ENCODE results near the gene DERL3.
"Not testable (repeated sequence)": the region's sequence is repeated elsewhere in the genome, so short reads cannot be mapped to it uniquely, and the experiment has no call there.

DERL3 gene

DNA sequence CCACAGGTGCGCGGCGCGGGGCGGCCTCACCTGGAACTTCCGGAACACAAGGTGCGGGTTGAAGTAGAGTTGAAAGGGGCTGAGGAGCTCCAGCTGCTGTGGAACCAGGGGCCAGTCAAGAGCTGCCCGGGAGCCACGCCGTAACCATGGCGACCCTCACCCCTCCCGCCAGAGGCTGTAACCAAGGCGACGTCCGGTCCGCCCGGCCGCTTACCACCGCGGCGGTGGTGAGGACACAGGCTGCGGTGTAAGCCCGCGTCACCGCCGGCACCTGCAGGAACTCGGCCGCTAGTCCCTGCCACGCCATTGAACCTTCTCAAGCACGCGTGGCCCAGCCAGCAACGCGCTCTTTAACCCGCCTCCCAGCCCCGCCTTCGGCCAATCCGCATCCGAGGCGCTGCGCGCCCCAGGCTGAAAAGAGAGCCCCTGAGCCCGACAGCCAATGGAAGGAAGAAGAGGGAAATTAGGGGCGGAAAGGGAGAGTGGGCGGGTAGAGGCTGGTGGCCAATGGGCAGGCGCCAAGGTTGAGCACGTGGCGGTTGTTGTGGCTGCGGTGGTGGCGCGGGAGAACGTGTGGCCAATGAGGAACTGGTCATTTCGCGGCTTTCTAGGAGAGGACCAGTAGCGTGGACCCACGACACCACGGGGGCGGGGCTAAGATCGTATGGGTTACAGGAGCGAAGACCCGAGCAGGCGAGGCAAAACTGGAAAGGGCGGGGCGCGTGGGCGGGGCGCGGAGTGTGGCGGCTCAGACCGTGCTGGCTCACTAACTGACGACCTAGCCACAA lies at the start of gene DERL3:
Gene DERL3, minus strand, starts transcription at position 326 of the 788 bp plus-strand sequence. Its CDS starts 19 bp downstream, at position 307.
- DNase-seq (ENCODE audit: low spot score): peak; percentile 98

DNA sequence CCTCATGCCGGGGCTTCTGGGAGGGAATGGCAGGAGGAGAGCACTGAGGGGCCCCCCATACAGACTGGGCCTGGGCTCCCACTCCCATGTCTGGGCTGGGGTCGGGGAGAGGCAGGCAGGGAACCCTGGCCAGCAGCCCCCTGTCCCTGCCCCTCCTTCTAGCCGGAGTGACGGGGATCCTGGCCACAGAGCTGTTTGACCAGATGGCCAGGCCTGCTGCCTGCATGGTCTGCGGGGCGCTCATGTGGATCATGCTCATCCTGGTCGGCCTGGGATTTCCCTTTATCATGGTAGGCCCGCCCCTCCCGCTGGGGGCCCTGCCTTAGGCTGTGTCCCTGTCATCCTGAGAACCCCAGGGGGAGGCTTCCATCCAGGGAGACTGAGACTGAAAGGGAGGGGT lies 45.3 kb upstream of the DERL3 start:
- DNase-seq (ENCODE audit: low spot score): no peak

DNA sequence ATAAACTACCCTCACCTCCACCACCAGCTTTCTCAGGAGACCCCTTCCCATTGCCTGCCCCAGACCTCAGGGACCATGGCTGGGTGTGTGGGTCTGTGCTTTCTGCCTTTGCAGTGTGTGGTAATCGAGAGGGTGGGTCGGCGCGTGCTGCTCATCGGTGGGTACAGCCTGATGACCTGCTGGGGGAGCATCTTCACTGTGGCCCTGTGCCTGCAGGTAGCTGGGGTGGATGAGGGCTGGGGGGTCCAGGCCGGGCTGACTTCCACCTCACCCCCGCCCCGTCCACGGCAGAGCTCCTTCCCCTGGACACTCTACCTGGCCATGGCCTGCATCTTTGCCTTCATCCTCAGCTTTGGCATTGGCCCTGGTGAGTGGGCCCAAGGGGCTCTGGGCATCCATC lies 44.9 kb upstream of the DERL3 start:
- no peak for DNase-seq (ENCODE audit: low spot score)

DNA sequence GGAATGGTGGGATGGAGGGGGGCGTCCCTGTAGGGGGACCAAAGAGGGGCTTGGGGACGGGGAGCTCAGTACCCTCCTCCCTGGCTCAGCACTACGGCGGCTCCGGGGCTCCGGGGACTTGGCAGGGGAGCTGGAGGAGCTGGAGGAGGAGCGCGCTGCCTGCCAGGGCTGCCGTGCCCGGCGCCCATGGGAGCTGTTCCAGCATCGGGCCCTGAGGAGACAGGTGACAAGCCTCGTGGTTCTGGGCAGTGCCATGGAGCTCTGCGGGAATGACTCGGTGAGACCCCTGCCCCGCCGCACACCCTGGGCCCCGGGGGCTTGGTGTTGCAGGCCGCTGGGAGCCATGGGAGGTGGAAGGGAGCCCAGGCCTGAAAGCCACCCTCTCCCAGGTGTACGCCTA lies 43.6 kb upstream of the DERL3 start:
- no peak for DNase-seq (ENCODE audit: low spot score)

DNA sequence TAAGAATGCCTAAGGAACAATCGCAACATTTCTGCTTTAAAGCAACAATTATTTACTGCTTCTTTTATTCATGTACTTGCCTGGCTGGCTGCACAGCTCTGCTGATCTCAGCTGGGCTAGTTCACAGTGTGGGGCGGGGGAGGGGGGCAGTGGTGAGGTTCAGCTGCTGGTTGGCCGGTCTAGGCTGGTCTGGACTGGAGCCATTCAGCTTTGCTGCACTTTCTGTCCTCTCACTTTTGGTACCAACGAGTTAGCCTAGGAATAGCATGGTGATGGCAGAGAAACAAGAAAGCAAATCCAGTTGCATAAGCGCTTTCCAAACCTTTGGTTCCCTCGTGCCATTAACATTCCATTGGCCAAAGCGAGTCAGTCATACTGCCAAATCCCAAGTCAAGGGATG lies 39.4 kb upstream of the DERL3 start:
- DNase-seq (ENCODE audit: low spot score): no peak

DNA sequence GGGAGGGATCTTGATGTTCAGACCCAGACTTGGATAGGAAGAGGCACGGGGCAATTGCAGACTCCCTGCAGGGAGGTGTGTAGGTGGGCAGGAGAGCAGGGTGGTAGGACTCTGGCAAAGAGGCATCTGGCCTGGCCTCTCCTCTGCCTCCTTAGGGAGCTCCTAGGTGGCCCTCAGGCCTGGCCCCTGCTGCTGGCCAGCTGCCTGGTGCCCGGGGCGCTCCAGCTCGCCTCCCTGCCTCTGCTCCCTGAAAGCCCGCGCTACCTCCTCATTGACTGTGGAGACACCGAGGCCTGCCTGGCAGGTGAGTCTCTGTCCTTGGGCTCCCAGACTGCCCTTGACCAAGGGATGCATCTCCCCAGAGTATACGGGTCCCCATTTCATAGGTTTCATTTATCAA lies 38.8 kb upstream of the DERL3 start:
- DNase-seq (ENCODE audit: low spot score): no peak

DNA sequence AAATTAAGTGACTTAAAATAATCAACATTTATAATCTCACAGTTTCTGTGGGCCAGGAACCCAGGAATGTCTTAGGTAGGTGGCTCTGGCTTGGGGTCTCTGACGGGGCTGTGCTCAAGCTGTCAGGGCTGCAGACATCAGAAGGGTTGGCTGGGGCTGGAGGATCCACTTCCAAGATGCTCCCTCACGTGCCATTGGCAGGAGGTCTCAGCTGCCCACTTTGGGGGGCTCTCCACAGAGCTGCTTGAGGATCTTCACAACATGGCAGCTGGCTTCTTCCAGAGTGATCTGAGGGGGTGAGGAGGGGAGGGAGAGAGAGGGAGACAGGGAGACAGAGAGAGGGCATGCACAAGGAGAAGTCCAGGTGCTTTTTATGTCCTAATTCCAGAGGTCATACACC lies 37.0 kb upstream of the DERL3 start:
- no peak for DNase-seq (ENCODE audit: low spot score)

DNA sequence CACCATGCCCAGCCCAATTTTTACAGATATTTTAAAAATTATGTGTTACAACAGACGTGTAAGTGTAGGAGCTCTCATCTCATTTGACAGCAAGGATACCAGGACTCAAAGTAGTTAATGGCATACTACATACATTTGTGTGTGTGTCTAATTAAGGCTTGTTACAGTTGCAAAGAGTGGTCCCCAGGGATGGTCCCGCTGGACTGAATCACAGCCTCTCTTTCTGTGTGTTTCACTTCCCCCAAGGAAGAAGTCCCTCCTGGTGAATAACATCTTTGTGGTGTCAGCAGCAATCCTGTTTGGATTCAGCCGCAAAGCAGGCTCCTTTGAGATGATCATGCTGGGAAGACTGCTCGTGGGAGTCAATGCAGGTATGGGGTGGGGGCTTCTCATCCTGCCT lies 36.1 kb upstream of the DERL3 start:
- DNase-seq (ENCODE audit: low spot score): no peak

DNA sequence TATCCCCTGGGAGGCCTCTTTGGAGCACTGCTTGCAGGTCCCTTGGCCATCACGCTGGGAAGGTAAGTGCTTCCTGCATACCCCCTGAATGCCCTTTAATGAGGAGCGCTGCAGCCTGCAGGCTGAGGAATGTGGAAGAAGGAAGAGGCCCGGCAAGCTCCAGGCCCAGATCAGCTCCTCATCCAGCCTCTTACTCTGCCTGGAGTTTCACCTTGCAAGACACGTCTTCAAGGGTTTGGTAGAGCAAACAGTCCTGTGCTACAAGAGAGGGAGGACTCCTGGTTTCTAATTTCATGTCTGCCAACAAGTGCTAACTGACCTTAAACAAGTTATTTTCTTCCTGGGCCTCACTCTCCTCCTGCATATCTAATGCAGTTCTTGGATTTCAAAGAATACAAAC lies 29.8 kb upstream of the DERL3 start:
- DNase-seq (ENCODE audit: low spot score): no peak

DNA sequence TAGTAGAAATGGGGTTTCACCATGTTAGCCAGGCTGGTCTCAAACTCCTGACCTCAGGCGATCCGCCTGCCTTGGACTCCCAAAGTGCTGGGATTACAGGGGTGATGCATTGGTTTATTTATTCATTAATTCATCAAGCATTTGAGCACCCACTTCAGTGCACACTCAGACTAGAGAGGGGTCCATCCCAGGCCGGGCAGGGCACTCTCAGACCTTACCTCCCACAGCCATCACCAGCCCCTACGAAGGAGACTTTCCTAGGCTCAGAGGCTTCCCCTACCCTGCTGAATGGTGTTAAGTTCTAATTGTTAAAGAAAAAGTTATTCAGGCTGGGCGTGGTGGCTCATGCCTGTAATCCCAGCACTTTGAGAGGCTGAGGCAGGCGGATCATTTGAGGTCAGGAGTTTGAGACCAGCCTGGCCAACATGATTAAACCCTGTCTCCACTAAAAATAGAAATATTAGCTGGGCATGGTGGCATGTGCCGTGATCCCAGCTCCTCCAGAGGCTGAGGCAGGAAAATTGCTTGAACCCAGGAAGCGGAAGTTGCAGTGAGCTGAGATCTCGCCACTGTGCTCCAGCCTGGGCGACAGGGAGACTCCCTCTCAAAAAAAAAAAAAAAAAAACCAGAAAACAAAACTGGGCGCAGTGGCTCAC lies 25.8 kb upstream of the DERL3 start:
- not testable (repeated sequence) for DNase-seq (ENCODE audit: low spot score)

DNA sequence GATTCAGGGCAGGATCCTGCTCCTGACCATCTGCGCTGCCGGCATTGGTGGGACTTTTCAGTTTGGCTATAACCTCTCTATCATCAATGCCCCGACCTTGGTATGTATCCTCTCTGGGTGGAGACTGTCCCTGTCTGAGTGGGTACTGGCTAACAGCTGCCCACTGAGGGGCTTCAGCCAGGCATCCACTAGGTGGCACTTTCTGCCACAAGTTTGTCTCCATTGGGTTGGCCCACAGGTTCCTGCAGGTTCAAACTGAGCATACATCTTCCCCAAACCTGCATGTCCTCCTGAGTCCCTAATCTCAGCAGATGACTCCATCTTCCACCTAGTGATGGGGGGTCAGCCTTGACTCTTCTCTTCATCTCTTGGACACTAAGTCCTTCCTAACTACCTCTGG lies 23.3 kb upstream of the DERL3 start:
- peak; percentile 46 for DNase-seq (ENCODE audit: low spot score)

DNA sequence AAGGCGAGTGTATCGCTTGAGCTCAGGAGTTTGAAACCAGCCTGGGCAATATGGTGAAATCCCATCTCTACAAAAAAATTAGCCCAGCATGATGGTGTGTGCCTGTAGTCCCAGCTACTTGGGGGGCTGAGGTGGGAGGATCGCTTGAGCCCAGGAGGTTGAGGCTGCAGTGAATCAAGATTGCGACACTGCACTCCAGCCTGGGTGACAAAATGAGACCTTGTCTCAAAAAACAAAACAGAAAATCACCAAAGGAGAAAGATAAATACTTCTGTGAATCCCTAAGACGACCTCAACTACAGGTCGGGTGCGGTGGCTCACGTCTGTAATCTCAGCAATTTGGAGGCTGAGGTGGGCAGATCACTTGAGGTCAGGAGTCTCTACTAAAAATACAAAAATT lies 21.4 kb upstream of the DERL3 start:
- DNase-seq (ENCODE audit: low spot score): not testable (repeated sequence)

DNA sequence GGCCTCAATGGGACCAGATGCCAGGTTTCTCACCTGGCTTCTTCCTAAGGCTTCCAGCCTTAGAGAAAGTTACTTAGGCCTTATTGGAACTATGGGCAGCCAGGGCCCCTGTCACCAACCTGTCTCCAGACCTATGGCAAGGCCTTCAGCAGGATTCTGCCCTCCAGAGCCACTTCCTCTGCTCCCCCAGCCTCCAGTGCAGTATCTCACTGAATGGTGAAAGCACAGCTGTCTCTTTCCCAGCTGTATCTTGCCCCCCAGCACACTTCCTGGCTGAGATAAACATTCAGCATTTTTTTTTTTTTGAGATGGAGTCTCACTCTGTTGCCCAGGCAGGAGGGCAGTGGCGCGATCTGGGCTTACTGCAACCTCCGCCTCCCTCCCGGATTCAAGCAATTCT lies 20.4 kb upstream of the DERL3 start:
- no peak for DNase-seq (ENCODE audit: low spot score)

DNA sequence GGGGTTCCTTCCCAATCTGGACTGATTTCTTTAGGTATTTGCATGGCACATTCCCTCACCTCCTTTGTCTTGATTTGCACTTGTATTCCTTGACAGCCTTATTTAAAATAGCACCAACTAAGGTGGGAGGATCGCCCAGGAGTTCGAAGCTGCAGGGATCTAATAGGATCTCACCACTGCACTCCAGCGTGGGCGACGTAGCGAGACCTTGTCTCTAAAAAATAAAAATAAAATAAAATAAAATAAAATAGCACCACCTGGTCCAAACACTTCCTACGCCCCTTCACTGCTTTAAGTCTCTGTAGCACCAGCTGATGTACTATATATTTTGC lies 19.6 kb upstream of the DERL3 start:
- DNase-seq (ENCODE audit: low spot score): no peak

DNA sequence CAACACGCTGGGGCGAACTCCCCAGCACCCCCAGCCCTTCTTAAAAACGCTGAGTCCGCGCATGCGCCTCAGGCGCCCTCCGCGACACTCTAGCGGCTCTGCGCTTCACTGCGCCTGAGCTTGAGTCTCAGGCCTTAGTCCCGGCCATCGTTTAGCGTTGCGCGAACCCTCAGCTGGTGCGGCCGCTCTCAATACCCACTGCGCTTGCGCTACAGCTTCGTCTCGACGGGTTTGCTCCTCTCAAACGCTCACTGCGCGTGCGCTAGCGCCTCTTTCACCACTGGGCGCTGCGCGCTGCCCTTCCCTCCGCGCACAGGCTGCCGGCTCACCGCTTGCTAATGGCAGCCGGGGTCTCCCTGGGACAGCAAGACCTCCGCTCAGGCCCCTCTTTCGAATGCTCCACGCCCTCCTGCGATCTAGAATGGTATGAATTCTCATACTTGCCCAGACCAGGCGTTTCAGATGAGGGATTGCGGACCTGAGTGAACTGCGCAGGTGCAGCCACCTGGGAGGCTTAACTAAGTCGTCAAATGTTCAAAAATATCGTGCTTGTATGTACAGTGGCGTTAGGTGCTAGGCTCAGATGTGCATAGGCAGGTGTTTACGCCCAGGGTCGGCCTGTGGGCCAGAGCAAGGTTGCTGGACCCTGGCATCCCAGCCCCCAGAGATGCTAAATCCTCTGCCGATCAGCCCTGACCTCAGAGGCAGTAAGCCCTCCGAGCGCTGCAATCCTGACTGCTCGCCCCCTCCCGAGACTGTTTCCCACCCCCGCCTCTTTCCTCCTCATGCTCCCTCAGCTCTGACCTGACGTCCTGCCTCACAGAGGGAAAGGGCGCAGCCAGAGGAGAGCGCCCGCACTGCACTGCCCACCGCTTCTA lies 19.0 kb upstream of the DERL3 start, which contains the start of gene SLC2A11:
Gene SLC2A11, plus strand, starts transcription at position 270 of the 878 bp plus-strand sequence. Its CDS starts 125 bp downstream, at position 395.
- DNase-seq (ENCODE audit: low spot score): peak; percentile 95

DNA sequence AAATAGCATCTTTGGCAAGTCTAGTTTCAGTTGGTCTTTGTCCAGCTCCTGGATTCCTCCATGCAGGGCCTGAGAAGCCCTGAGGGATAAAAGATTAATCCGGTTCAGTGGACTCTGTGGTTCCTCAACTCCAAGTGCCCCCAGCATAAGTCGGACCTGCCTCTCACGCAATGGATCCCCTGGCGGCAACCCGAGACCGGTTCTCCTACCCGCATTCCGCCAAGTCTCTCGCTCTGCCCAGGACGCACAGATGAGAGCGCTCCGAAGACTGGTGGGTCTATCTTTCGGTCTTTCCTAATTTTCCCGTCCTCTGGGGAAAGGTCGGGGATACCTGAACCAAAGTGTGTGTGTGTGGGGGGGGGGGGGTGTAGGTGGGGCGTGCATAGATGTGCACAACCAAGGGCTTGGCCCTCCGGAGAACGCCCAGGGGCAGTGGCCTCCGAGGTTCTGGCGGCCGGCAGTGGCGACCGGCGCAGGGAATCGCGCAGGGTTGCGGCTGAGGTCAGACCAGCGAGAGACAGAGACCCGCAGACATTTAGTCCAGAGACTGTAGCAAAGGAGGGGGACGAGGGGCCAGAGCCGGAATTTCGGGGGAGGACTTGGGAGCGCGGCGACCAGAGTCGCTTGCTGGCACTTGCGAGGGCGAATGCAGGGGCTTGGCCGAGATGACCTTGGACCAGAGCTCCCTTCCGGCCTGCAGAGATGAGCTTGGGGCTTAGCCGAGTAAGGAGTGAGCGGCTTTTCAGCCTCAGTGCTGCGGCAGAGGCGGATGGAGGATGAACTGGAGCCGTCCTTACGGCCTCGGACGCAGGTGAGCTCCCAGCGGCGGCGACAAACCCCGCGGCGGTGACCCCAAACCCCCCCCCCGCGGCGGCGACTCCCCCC lies 18.2 kb upstream of the DERL3 start:
- DNase-seq (ENCODE audit: low spot score): peak; percentile 67

DNA sequence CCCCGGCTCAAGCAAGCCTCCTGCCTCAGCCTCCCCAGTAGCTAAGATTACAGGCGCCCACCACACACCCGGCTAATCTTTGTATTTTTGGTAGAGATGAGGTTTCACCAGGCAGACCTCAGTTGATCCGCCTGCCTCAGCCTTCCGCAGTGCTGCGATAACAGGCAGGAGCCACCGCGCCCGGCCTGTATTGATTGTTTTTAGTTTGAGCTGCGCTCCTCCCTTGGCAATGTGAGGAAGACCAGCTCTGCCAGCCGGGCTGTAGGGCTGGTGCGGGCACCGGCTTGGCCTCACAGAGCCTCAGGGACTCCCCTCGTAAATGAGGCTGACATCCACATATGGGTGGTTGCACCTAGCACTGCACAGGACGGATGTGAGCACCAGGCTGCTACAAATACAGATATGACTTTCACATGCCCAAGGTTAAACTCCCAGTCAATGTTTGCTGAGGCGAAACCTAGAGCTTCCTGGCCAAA lies 11.4 kb upstream of the DERL3 start:
- no peak for DNase-seq (ENCODE audit: low spot score)

DNA sequence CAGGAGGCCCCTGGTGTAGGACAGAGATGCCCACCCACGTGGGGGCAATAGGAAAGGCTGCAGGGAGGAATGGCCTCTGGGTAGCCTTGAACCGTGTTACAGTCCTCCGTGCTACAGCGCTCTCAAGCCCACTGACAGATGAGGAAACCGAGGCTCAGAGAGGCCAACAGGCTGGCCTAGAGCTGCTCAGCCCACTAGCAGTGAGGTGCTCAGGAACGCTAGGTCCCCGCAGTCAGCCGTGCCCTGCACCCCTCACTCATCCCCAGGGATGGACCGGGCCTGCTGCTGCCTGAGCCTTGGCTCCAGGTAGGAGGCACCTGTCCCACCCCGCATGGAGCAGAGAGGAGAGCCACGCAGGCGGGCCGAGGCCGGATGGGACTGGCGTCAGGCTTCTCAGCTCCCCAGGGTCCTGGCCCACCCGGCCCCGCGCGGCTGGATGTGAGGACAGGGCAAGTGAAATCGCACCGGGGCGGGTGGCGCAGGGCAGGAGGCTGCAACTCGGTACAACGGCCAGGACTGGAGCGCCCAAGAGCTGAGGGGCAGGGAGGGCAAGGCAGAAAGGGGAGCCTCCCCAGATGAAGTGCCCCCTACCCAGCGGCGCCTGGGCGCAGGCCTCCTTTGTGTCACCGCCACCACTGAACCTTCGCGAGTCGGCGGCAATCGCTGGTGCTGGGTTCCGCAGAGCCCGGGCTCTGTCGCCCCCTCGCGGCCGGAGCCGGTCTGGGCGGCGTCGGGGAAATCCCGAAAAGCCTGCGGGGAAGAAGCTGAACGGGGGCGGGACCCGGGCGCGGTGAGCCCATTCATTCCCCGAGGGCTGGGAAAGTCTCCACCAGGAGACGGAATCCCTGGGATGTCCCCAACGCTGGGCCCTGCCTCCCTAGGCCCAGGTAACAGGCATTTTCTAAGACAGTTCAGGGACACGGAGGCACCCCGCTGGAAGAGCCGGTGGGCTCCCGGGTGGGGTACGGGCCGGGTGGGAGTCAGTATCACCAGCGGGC lies 10.5 kb upstream of the DERL3 start:
- DNase-seq (ENCODE audit: low spot score): peak; percentile 62

DNA sequence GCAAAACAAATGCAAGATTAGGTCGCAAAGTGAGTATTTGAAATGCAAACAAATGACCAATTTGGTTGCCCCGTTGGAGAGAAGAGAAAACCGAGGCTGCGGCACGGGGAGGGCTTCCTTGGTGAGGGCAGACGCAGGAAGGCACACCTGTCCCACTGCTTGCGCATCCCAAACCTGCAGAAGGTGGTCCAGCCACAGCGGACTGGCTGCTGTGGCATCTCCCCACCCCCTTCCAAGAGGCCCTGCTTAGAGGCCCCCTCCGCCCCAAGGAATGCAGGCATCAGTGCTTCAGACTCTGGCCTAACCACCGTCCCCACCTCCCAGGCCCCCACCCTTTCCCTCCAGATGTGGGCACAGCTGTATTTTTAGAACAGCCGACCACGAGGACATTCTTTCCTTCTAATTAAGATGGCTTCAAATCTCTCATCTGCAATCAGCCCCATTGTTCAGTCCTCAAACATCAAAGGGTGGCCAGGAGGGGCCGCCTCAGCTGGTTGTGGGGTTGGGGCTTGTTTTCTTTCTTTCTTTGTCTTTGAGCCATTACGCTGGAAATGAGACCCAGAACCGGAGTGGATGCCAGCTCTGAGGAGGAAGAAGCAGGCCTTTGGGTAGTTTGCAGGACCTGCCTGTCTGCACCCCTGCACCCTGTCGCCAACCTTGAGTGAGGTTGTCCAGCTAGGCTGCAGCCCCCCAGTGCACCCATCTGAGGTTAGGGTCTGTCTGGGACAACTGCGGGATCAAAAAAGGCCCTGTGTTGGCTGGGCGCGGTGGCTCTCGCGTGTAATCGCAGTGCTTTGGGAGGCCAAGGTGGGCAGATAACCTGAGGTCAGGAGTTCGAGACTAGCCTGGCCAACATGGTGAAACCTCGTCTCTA lies 9.4 kb upstream of the DERL3 start:
- no peak for DNase-seq (ENCODE audit: low spot score)
